Nephron progenitor cell (in vitro differentiated cells): ENCODE results near the gene STOX1.

Experiments used
- DNase-seq: peaks from one replicate; pipeline ENCODE4 v3.0.0; 2021
- H3K27ac Mint-ChIP-seq: 2 replicates; pipeline ENCODE4 v1.8.0; 2021; ENCODE audit warnings: mild to moderate bottlenecking, moderate library complexity, mixed read lengths
- H3K27me3 Mint-ChIP-seq: 2 replicates; pipeline ENCODE4 v1.8.0; 2021; ENCODE audit warnings: mild to moderate bottlenecking, low read depth, mixed read lengths; ENCODE audit not compliant: poor library complexity
- H3K36me3 Mint-ChIP-seq: 2 replicates; pipeline ENCODE4 v1.8.0; 2021; ENCODE audit warnings: low read depth, mixed read lengths
- H3K4me1 Mint-ChIP-seq: 2 replicates; pipeline ENCODE4 v1.8.0; 2021; ENCODE audit warnings: mixed read lengths
- H3K4me3 Mint-ChIP-seq: 2 replicates; pipeline ENCODE4 v1.8.0; 2021; ENCODE audit warnings: mild to moderate bottlenecking, moderate library complexity, mixed read lengths
- H3K9me3 Mint-ChIP-seq: 2 replicates; pipeline ENCODE4 v1.8.0; 2021; ENCODE audit warnings: mild to moderate bottlenecking, moderate library complexity, mixed read lengths
- TF ChIP-seq, protein P1 (sequence below): fragments of 200-600 bp; sonication (generic); IDR thresholded peaks from 2 replicates; pipeline ENCODE4 v1.5.0; 2021; ENCODE audit warnings: antibody characterized with exemption

The STOX1 gene

DNA sequence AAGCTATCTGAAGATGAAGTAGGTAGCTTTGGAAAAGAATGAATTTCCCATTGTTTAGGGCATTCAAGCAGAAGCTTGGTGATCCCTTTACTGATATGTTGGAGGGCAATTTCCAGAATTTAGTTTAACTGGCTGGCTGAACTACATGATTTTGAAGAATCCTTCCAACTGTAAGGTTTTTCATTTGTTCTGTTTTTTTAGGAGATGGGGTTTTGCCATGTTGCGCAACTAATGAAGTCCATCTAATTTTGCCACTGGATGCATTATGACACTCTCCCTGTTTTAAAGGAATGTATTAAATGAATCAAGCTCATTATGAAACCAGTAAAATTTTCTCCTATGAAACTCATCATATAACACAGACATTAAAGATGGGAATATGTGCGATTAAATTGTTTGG, 67.7 kb downstream of the STOX1 start:
- no peaks in the 10 kb centered on the region for H3K9me3 Mint-ChIP-seq
- DNase-seq, result no peak
- peaks cover 30% of the 10 kb centered on the region for H3K4me1 Mint-ChIP-seq
- H3K4me3 Mint-ChIP-seq, result no peak overlapping the region
- H3K27me3 Mint-ChIP-seq, result no peaks in the 10 kb centered on the region
- TF ChIP-seq, protein P1, sequence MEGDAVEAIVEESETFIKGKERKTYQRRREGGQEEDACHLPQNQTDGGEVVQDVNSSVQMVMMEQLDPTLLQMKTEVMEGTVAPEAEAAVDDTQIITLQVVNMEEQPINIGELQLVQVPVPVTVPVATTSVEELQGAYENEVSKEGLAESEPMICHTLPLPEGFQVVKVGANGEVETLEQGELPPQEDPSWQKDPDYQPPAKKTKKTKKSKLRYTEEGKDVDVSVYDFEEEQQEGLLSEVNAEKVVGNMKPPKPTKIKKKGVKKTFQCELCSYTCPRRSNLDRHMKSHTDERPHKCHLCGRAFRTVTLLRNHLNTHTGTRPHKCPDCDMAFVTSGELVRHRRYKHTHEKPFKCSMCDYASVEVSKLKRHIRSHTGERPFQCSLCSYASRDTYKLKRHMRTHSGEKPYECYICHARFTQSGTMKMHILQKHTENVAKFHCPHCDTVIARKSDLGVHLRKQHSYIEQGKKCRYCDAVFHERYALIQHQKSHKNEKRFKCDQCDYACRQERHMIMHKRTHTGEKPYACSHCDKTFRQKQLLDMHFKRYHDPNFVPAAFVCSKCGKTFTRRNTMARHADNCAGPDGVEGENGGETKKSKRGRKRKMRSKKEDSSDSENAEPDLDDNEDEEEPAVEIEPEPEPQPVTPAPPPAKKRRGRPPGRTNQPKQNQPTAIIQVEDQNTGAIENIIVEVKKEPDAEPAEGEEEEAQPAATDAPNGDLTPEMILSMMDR, result no peak
- peaks cover 20% of the 10 kb centered on the region for H3K36me3 Mint-ChIP-seq
- H3K27ac Mint-ChIP-seq, result no peak overlapping the region

DNA sequence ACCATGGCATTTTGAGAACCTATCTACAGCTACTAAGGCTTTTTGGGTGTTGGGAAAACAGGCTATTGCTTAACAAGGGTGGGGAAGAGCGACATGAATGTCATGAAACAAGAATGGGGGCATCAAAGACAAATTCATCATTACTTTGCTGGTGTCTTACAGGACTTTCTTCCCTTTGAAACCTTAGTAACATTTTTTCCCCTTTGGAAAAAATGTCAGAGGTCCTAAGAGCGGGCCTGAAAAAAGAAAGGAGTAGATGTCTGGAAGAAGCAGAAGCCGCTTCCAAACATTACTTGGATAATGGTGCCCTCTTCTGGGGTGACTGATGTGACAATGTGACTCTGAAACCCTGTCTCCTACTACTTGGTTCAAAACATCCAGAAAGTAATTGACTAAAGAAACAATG, 70.0 kb downstream of the STOX1 start:
- peaks cover 45% of the 10 kb centered on the region for H3K4me1 Mint-ChIP-seq
- TF ChIP-seq, protein P1, result peak; percentile 52
- H3K27ac Mint-ChIP-seq, result no peak overlapping the region
- H3K36me3 Mint-ChIP-seq, result peaks cover 20% of the 10 kb centered on the region
- DNase-seq, result peak; percentile 49
- no peaks in the 10 kb centered on the region for H3K27me3 Mint-ChIP-seq
- no peaks in the 10 kb centered on the region for H3K9me3 Mint-ChIP-seq
- H3K4me3 Mint-ChIP-seq, result no peak overlapping the region

DNA sequence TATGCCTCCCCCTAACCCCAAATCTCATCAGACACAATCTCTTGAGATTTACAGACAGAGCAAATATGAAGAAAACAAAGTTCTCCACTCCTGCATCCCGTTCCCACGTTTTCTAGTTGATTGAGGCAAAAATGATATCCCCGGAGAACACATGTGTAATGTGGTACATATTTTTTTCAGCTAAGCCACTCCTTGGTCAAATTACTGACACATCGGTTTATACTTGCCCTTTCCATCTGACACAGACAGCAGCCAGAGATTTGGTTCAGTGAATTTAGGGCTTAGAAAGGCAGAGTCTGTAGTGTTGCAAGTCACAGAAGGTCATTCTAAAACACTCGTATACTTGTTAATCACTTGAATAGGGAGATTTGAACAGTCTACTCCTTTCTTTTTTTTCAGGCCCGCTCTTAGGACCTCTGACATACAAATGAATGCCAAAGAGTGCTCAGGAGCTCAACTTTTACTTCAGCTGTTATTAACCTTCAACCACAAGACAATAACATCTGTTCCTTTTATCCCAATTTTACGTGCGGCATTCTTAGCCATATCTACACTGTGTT, 71.9 kb downstream of the STOX1 start:
- no peaks in the 10 kb centered on the region for H3K27me3 Mint-ChIP-seq
- TF ChIP-seq, protein P1, result no peak
- H3K36me3 Mint-ChIP-seq, result peaks cover 13% of the 10 kb centered on the region
- H3K4me1 Mint-ChIP-seq, result peaks cover 56% of the 10 kb centered on the region
- H3K4me3 Mint-ChIP-seq, result peak overlapping the region; percentile 19
- H3K27ac Mint-ChIP-seq, result peak overlapping the region; percentile 99
- DNase-seq, result no peak
- no peaks in the 10 kb centered on the region for H3K9me3 Mint-ChIP-seq

DNA sequence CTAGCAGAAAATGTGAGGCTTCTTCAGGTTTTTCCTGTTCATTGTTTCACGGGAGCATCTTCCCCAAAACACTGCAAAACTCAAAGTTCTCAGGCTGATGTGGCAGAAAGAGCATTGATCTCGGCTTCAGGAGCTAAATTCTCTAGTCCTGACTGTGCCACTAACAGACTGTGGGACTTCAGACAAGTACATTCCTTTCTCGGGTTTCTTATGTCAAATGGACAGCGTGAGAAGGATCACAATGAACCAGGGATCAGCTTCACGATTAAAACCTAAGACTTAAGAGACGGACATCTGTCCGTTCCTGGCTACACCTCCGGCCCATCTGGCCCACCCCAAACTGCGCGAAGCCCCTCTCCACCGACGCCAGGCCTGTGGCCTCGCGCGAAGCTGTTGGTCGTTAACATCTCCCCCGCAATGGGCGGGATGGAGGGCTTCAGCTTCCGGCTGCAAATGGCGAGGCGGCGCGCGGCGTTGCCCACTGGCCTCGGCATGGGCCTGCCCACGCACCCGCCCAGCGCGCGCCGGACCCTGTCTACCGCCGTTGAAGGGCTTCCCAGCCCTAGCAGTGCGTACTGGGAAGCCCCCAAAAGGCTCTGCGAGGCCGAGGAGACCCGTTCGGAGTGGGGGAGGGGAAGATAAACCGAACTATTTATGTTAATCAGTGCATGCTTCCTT, 73.2 kb downstream of the STOX1 start:
- TF ChIP-seq, protein P1, result no peak
- no peaks in the 10 kb centered on the region for H3K9me3 Mint-ChIP-seq
- DNase-seq, result no peak
- H3K27me3 Mint-ChIP-seq, result no peaks in the 10 kb centered on the region
- peak overlapping the region; percentile 99 for H3K27ac Mint-ChIP-seq
- H3K36me3 Mint-ChIP-seq, result peaks cover 13% of the 10 kb centered on the region
- peaks cover 59% of the 10 kb centered on the region for H3K4me1 Mint-ChIP-seq
- peak overlapping the region; percentile 93 for H3K4me3 Mint-ChIP-seq

DNA sequence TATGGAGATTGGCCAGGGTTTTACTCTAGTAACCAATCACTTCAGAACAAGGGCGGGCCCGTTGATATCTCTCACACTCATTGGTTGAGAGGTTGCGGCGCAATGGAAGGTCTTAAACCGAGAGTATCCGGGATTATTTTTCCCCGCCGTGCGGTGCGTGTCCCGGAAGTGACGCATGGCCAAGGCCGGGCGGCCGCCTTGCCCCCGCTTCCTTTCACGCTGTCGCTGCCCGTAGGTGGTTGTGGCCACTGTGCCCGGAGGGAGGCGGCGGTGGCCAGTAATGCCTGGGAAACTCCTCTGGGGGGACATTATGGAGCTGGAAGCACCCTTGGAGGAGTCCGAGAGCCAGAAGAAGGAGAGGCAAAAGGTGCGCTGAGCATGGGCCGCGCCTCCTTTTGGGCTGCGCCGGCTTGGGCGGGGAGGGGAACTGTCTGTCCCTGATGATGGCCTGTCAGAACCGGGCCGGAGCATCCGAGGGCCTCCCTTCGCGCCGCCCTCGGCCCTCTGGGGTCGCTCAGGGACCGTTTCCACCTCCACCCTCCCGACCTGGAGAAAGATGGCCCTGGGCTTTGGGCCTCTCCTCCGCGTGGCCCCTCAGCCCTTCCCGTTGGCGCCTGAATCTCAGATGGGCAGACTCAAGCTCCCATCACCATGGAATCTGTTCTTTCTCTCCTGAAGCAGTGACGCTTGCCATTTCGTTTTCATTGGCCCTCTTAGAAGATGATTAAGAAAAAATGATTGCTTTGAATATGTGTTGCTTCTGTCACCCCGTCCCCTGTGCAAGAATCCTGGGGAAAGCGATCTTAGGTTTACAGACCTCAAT, 74.0 kb downstream of the STOX1 start, which contains the start of gene DDX50:
DDX50 (plus strand) TSS at position 211 of the 823 bp plus-strand sequence; CDS start at position 281, 70 bp downstream.
- no peaks in the 10 kb centered on the region for H3K27me3 Mint-ChIP-seq
- H3K36me3 Mint-ChIP-seq, result peaks cover 17% of the 10 kb centered on the region
- peaks cover 59% of the 10 kb centered on the region for H3K4me1 Mint-ChIP-seq
- peak within 1 kb of the TSS; percentile 99 for H3K27ac Mint-ChIP-seq
- peak; percentile 93 for DNase-seq
- TF ChIP-seq, protein P1, result no peak
- H3K9me3 Mint-ChIP-seq, result no peaks in the 10 kb centered on the region
- peak within 1 kb of the TSS; percentile 93 for H3K4me3 Mint-ChIP-seq
